SK-N-SH treated with all-trans-retinoic acid at 6 μM for 48 hours (cell line): Measurements from ENCODE around the gene MLST8.

Experiments used
- ATAC-seq: fragments of 200-7000 bp; cut with Tn5 transposase; 3 replicates; pipeline ENCODE4 v1.9.1; 2020; ENCODE audit warnings: mild to moderate bottlenecking, moderate library complexity
- ARNTL ChIP-seq: fragments of 450-650 bp; formaldehyde crosslinking; IDR thresholded peaks from 2 replicates; pipeline ENCODE4 v1.5.0; 2020; ENCODE audit warnings: low read depth, mild to moderate bottlenecking, moderate library complexity, borderline replicate concordance
- BACH2 ChIP-seq: fragments of 250-450 bp; sonication (Bioruptor Pico); IDR thresholded peaks from 2 replicates; pipeline ENCODE4 v1.9.0; 2021; ENCODE audit warnings: mild to moderate bottlenecking, borderline replicate concordance
- CSDC2 ChIP-seq: fragments of 250-450 bp; sonication (Bioruptor Pico); IDR thresholded peaks from 2 replicates; pipeline ENCODE4 v1.5.0; 2020; ENCODE audit warnings: mild to moderate bottlenecking, moderate library complexity
- ESRRG ChIP-seq: fragments of 250-450 bp; sonication (Bioruptor Pico); IDR thresholded peaks from 2 replicates; pipeline ENCODE4 v1.6.1; 2021; ENCODE audit warnings: mild to moderate bottlenecking
- GLIS3 ChIP-seq: fragments of 250-450 bp; sonication (Bioruptor Pico); IDR thresholded peaks from 2 replicates; pipeline ENCODE4 v1.5.0; 2020; ENCODE audit warnings: mild to moderate bottlenecking, moderate library complexity
- ISL1 ChIP-seq: fragments of 250-450 bp; sonication (Bioruptor Pico); IDR thresholded peaks from 2 replicates; pipeline ENCODE4 v2.1.2; 2022; ENCODE audit warnings: mild to moderate bottlenecking, moderate library complexity
- OSR1 ChIP-seq: fragments of 250-450 bp; sonication (Bioruptor Pico); IDR thresholded peaks from 2 replicates; pipeline ENCODE4 v1.8.0; 2022; ENCODE audit warnings: moderate library complexity, mild to moderate bottlenecking, inconsistent platforms
- PATZ1 ChIP-seq: fragments of 250-450 bp; sonication (Bioruptor Pico); IDR thresholded peaks from 2 replicates; pipeline ENCODE4 v1.8.0; 2020; ENCODE audit warnings: mild to moderate bottlenecking, moderate library complexity, borderline replicate concordance
- PPARA ChIP-seq: fragments of 250-450 bp; sonication (Bioruptor Pico); IDR thresholded peaks from 2 replicates; pipeline ENCODE4 v1.5.0; 2020; ENCODE audit warnings: mild to moderate bottlenecking, borderline replicate concordance
- RARB ChIP-seq: fragments of 250-450 bp; sonication (Bioruptor Pico); IDR thresholded peaks from 2 replicates; pipeline ENCODE4 v1.8.0; 2021; ENCODE audit warnings: mild to moderate bottlenecking, moderate library complexity
- SNAI2 ChIP-seq: fragments of 250-450 bp; sonication (Bioruptor Pico); IDR thresholded peaks from 2 replicates; pipeline ENCODE4 v1.5.0; 2020; ENCODE audit warnings: mild to moderate bottlenecking, moderate library complexity
- TCF4 ChIP-seq: fragments of 250-450 bp; sonication (Bioruptor Pico); IDR thresholded peaks from 2 replicates; pipeline ENCODE4 v1.8.0; 2021; ENCODE audit warnings: mild to moderate bottlenecking, moderate library complexity, borderline replicate concordance
- TOX ChIP-seq: fragments of 250-450 bp; sonication (Bioruptor Pico); IDR thresholded peaks from 2 replicates; pipeline ENCODE4 v1.8.0; 2021; ENCODE audit warnings: mild to moderate bottlenecking, moderate library complexity, borderline replicate concordance
- ZC3H10 ChIP-seq: fragments of 250-450 bp; sonication (Bioruptor Pico); IDR thresholded peaks from 2 replicates; pipeline ENCODE4 v1.5.1; 2021; ENCODE audit warnings: mild to moderate bottlenecking, moderate library complexity
- ZFP3 ChIP-seq: fragments of 250-450 bp; sonication (Bioruptor Pico); IDR thresholded peaks from 2 replicates; pipeline ENCODE4 v1.5.0; 2020; ENCODE audit warnings: mild to moderate bottlenecking, moderate library complexity
- ZFP30 ChIP-seq: fragments of 450-650 bp; formaldehyde crosslinking; IDR thresholded peaks from 2 replicates; pipeline ENCODE4 v1.5.0; 2022; ENCODE audit warnings: mild to moderate bottlenecking, moderate library complexity
- ZNF565 ChIP-seq: fragments of 450-650 bp; formaldehyde crosslinking; conservative IDR thresholded peaks from 2 replicates; pipeline ENCODE4 v1.5.0; 2020; ENCODE audit warnings: low read depth, mild to moderate bottlenecking, moderate library complexity
- ZNF70 ChIP-seq: fragments of 450-650 bp; formaldehyde crosslinking; IDR thresholded peaks from 2 replicates; pipeline ENCODE4 v1.5.0; 2020; ENCODE audit warnings: mild to moderate bottlenecking, moderate library complexity
- TF ChIP-seq, protein P1 (sequence below): fragments of 250-450 bp; sonication (Bioruptor Pico); IDR thresholded peaks from 2 replicates; pipeline ENCODE4 v1.5.1; 2021; ENCODE audit warnings: mild to moderate bottlenecking, moderate library complexity
- TF ChIP-seq, protein P2 (sequence below): fragments of 250-450 bp; sonication (Bioruptor Pico); IDR thresholded peaks from 2 replicates; pipeline ENCODE4 v1.8.0; 2021; ENCODE audit warnings: low read depth, mild to moderate bottlenecking, moderate library complexity, borderline replicate concordance
- TF ChIP-seq, protein P3 (sequence below): fragments of 250-450 bp; sonication (Bioruptor Pico); IDR thresholded peaks from 2 replicates; pipeline ENCODE4 v1.5.1; 2020; ENCODE audit warnings: low read depth, mild to moderate bottlenecking, moderate library complexity

Gene MLST8

DNA sequence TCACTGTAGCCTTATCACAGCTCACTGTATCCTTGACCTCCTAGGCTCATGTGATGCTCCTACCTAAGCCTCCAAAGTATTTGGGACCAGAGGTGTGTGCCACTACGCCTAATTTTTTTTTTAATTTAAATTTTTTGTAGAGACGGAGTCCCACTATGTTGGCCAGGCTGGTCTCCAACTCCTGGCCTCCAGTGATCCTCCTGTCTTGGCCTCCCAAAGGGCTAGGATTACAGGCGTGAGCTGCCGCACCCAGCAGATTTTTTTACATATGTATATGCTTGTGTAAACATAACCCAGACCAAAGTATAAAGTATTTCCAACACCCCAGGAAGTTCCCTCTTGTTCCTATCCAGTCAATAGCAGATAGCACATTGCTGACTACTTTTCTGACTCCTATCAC lies 11.1 kb downstream of the MLST8 start:
- TF ChIP-seq ZNF565 (CRISPR knock-in tag) (no peak), ZC3H10 (CRISPR knock-in tag) (no peak), CSDC2 (no peak), ZFP30 (CRISPR knock-in tag) (no peak), ZNF70 (CRISPR knock-in tag) (no peak), TCF4 (CRISPR knock-in tag) (no peak), RARB (CRISPR knock-in tag) (no peak)
- TF ChIP-seq, protein P1, sequence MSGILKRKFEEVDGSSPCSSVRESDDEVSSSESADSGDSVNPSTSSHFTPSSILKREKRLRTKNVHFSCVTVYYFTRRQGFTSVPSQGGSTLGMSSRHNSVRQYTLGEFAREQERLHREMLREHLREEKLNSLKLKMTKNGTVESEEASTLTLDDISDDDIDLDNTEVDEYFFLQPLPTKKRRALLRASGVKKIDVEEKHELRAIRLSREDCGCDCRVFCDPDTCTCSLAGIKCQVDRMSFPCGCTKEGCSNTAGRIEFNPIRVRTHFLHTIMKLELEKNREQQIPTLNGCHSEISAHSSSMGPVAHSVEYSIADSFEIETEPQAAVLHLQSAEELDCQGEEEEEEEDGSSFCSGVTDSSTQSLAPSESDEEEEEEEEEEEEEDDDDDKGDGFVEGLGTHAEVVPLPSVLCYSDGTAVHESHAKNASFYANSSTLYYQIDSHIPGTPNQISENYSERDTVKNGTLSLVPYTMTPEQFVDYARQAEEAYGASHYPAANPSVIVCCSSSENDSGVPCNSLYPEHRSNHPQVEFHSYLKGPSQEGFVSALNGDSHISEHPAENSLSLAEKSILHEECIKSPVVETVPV (CRISPR knock-in tag): no peak
- ATAC-seq: no peak

DNA sequence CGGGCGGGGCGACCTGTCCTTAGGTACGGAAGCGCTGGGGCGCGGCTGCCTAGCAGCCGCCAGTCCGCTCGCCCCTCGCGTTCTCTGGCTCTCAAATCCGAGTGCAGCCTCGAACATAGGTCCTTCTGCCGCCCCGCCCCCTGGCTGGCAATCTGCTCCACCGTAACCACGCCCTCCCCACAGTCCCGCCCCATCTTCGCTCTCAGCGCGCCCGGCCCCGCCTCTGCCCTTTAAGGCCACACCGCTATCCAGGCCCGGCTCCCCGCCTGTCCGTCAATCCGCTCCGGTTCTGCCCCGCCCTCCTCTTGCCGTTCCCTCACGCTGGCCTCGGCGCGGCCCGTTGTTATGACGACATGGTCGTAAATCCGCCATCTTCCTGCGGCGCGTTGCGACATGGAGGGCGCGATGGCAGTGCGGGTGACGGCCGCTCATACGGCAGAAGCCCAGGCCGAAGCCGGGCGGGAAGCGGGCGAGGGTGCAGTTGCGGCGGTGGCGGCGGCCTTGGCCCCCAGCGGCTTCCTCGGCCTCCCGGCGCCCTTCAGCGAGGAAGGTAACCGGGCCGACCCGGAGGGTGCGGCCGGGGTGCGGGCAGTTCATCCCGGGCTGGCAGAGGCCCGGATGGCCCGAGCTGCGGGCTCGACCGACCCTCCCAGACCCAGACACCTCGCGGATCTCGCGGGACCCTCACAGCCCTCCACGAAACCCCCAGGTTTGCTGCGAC lies 18.1 kb downstream of the MLST8 start, which contains the start of gene E4F1:
Gene E4F1 (plus strand): TSS at position 371 of the 721 bp plus-strand sequence. CDS start 23 bp downstream, at position 394.
- peak; percentile 97 for ATAC-seq
- TF ChIP-seq, protein P2, sequence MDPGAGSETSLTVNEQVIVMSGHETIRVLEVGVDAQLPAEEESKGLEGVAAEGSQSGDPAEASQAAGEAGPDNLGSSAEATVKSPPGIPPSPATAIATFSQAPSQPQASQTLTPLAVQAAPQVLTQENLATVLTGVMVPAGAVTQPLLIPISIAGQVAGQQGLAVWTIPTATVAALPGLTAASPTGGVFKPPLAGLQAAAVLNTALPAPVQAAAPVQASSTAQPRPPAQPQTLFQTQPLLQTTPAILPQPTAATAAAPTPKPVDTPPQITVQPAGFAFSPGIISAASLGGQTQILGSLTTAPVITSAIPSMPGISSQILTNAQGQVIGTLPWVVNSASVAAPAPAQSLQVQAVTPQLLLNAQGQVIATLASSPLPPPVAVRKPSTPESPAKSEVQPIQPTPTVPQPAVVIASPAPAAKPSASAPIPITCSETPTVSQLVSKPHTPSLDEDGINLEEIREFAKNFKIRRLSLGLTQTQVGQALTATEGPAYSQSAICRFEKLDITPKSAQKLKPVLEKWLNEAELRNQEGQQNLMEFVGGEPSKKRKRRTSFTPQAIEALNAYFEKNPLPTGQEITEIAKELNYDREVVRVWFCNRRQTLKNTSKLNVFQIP: no peak
- no peak for TF ChIP-seq PPARA (CRISPR knock-in tag)
- no peak for TF ChIP-seq ZNF565 (CRISPR knock-in tag)
- no peak for TF ChIP-seq PATZ1 (CRISPR knock-in tag)
- no peak for TF ChIP-seq TCF4 (CRISPR knock-in tag)
- no peak for TF ChIP-seq ISL1
- no peak for TF ChIP-seq ARNTL (CRISPR knock-in tag)
- TF ChIP-seq, protein P1 (CRISPR knock-in tag): no peak
- no peak for TF ChIP-seq SNAI2
- no peak for TF ChIP-seq TOX (CRISPR knock-in tag)
- no peak for TF ChIP-seq ZC3H10 (CRISPR knock-in tag)
- TF ChIP-seq ESRRG: no peak
- no peak for TF ChIP-seq CSDC2
- no peak for TF ChIP-seq GLIS3
- TF ChIP-seq, protein P3, sequence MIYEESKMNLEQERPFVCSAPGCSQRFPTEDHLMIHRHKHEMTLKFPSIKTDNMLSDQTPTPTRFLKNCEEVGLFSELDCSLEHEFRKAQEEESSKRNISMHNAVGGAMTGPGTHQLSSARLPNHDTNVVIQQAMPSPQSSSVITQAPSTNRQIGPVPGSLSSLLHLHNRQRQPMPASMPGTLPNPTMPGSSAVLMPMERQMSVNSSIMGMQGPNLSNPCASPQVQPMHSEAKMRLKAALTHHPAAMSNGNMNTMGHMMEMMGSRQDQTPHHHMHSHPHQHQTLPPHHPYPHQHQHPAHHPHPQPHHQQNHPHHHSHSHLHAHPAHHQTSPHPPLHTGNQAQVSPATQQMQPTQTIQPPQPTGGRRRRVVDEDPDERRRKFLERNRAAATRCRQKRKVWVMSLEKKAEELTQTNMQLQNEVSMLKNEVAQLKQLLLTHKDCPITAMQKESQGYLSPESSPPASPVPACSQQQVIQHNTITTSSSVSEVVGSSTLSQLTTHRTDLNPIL (CRISPR knock-in tag): no peak
- TF ChIP-seq ZFP3 (CRISPR knock-in tag): no peak
- no peak for TF ChIP-seq OSR1
- no peak for TF ChIP-seq RARB (CRISPR knock-in tag)
- TF ChIP-seq ZNF70 (CRISPR knock-in tag): no peak

DNA sequence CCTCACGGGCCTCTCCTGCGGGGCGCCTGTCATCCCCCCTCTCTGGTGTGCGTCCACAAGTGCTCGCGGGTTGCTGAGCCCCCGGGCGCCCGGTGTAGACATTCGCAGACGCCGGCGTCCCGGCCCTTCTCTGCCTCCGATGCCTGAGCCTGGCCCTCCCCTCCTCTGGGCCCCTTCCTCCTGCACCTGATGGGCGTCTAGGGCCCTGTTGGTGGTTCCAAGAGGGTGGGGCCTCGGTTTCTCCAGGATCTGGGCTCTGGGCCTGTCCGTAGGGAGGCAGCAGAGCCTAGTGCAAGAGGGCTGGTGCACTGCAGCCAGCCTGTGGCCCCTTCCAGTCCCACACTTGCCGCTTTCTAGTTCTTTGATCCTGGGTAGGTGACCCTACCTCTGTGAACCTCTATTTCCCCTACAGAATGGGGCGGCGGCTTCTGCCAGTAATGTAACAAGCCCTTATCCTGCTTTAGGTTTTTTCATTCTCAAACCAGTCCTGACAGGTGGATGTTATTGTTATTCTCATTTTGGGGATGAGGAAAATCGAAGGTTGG lies 18.8 kb downstream of the MLST8 start:
- ATAC-seq: peak; percentile 70
- no peak for TF ChIP-seq PPARA (CRISPR knock-in tag)
- TF ChIP-seq, protein P2: no peak
- TF ChIP-seq ARNTL (CRISPR knock-in tag): no peak
- TF ChIP-seq ZNF70 (CRISPR knock-in tag): no peak
- TF ChIP-seq SNAI2: no peak
- no peak for TF ChIP-seq BACH2 (CRISPR knock-in tag)
